Calu3 (cell line): Measurements from ENCODE around the gene KCNH1. TPM values are rescaled to one million over a fixed set of nuclear protein-coding genes. Genes with fewer than 3 reads are reported as not detected.

Source experiments
- BruUV-seq: library from RNA; stranded (reverse); fragments of 400-500 nt; replicated peaks from 2 replicates; lab custom pipeline; 2021; lab: Mats Ljungman, UMichigan
- CTCF ChIA-PET: fragments of 300-600 bp; sonication (Branson Sonifier 250); formaldehyde crosslinking; loops from one replicate; lab custom pipeline; 2022; ENCODE audit warnings: antibody characterized with exemption; lab: Charles Lee
- DNase-seq: peaks from one replicate; pipeline ENCODE4 v3.0.0; 2022
- H3K27ac Mint-ChIP-seq: one replicate; pipeline ENCODE4 v1.8.0; 2022; ENCODE audit warnings: mixed read lengths; ENCODE audit not compliant: unreplicated experiment
- H3K27me3 Mint-ChIP-seq: one replicate; pipeline ENCODE4 v1.8.0; 2022; ENCODE audit warnings: mixed read lengths; ENCODE audit not compliant: unreplicated experiment
- H3K36me3 Mint-ChIP-seq: one replicate; pipeline ENCODE4 v1.8.0; 2022; ENCODE audit warnings: mild to moderate bottlenecking, moderate library complexity, mixed read lengths; ENCODE audit not compliant: insufficient read depth, unreplicated experiment
- H3K4me1 Mint-ChIP-seq: one replicate; pipeline ENCODE4 v1.8.0; 2022; ENCODE audit warnings: mild to moderate bottlenecking, low read depth, mixed read lengths; ENCODE audit not compliant: unreplicated experiment
- H3K4me3 Mint-ChIP-seq: one replicate; pipeline ENCODE4 v1.8.0; 2022; ENCODE audit warnings: mild to moderate bottlenecking, low read depth, moderate library complexity, mixed read lengths; ENCODE audit not compliant: unreplicated experiment
- H3K9me3 Mint-ChIP-seq: one replicate; pipeline ENCODE4 v1.8.0; 2022; ENCODE audit warnings: low read depth, mixed read lengths; ENCODE audit not compliant: unreplicated experiment
- intact Hi-C: fragments of 100-400 bp; cut with micrococcal nuclease; formaldehyde crosslinking; loops from one replicate; pipeline ENCODE4 v1.10.0; 2022; ENCODE audit not compliant: unreplicated experiment
- total RNA-seq: library from RNA; stranded (reverse); gene quantifications from 2 replicates; pipeline ENCODE4 v1.2.3, GENCODE V29; 2022
- TF ChIP-seq, protein P1 (sequence below): fragments of 200-600 bp; IDR thresholded peaks from one replicate; pipeline ENCODE4 v1.8.0; 2022; ENCODE audit warnings: antibody characterized with exemption; ENCODE audit not compliant: unreplicated experiment

Gene KCNH1
- total RNA-seq, 1 experiment from 2014 or later, result not detected

GRCh38 chr1:211132721-211133392 lies 1.1 kb downstream of the KCNH1 start:
- Mint-ChIP-seq H3K36me3 (no peaks in the 10 kb centered on the region), H3K4me3 (no peak overlapping the region), H3K27me3 (peaks cover 81% of the 10 kb centered on the region), H3K27ac (no peak overlapping the region), H3K9me3 (no peaks in the 10 kb centered on the region), H3K4me1 (no peaks in the 10 kb centered on the region)
- BruUV-seq, result no TSS peak
- TF ChIP-seq, protein P1, sequence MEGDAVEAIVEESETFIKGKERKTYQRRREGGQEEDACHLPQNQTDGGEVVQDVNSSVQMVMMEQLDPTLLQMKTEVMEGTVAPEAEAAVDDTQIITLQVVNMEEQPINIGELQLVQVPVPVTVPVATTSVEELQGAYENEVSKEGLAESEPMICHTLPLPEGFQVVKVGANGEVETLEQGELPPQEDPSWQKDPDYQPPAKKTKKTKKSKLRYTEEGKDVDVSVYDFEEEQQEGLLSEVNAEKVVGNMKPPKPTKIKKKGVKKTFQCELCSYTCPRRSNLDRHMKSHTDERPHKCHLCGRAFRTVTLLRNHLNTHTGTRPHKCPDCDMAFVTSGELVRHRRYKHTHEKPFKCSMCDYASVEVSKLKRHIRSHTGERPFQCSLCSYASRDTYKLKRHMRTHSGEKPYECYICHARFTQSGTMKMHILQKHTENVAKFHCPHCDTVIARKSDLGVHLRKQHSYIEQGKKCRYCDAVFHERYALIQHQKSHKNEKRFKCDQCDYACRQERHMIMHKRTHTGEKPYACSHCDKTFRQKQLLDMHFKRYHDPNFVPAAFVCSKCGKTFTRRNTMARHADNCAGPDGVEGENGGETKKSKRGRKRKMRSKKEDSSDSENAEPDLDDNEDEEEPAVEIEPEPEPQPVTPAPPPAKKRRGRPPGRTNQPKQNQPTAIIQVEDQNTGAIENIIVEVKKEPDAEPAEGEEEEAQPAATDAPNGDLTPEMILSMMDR, result no peak
- no peak for DNase-seq
- intact Hi-C loops, result loop anchor here (5.0 to 10.0 kb wide), 3 partner anchors 308 to 421 kb away; no protein-coding TSS in a partner anchor
- CTCF ChIA-PET, result interaction anchor here (0.6 to 3.0 kb wide), 5 partner anchors 30 to 724 kb away, joined by 3 to 43 read pairs (median 5); no protein-coding TSS in a partner anchor

- CTCF ChIA-PET, result no interaction called here
- Mint-ChIP-seq H3K27me3 (peaks cover 53% of the 10 kb centered on the region), H3K9me3 (no peaks in the 10 kb centered on the region), H3K4me1 (no peaks in the 10 kb centered on the region), H3K27ac (no peak overlapping the region), H3K36me3 (no peaks in the 10 kb centered on the region), H3K4me3 (no peak overlapping the region)
- intact Hi-C loops, result loop anchor here (5.0 to 10.0 kb wide), 3 partner anchors 305 to 417 kb away; no protein-coding TSS in a partner anchor
- no peak for DNase-seq
- TF ChIP-seq, protein P1, result no peak
- BruUV-seq, result no TSS peak
Observed at GRCh38 chr1:211129776-211130175, 4.2 kb downstream of the KCNH1 start.

DNA sequence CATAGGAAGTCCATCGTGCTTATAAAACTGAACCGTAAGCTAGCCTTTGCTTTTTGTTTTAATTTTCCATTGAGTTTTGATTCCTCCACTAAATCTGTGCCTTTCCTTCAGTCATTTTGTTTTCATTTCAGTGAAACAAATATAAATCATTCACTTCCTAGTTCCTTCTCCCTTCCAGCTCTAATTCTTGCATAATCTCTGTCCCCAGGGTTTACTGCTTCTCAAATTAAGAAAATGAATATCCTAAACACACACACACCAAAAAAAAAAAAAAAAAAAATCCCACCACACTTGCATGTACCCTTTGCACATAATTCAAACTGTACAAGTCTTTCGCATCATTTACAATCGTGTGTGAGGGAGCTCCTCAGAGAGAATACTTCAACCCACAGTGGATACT lies 6.8 kb downstream of the KCNH1 start:
- H3K27me3 Mint-ChIP-seq, result peaks cover 39% of the 10 kb centered on the region
- TF ChIP-seq, protein P1, result no peak
- no peak for DNase-seq
- intact Hi-C loops, result no loop called here
- no peak overlapping the region for H3K27ac Mint-ChIP-seq
- H3K4me3 Mint-ChIP-seq, result no peak overlapping the region
- CTCF ChIA-PET, result interaction anchor here (0.5 to 0.7 kb wide), 3 partner anchors 174 to 753 kb away, joined by 3 read pairs; no protein-coding TSS in a partner anchor
- H3K9me3 Mint-ChIP-seq, result no peaks in the 10 kb centered on the region
- H3K36me3 Mint-ChIP-seq, result no peaks in the 10 kb centered on the region
- peaks cover 12% of the 10 kb centered on the region for H3K4me1 Mint-ChIP-seq
- no TSS peak for BruUV-seq

- no TSS peak for BruUV-seq
Observed at GRCh38 chr1:211126622-211127021, 7.3 kb downstream of the KCNH1 start.

More at GRCh38 chr1:211126622-211127021, 7.3 kb downstream of the KCNH1 start:
- no peak for DNase-seq
- Mint-ChIP-seq H3K9me3 (no peaks in the 10 kb centered on the region), H3K27me3 (peaks cover 33% of the 10 kb centered on the region), H3K4me1 (peaks cover 12% of the 10 kb centered on the region), H3K36me3 (no peaks in the 10 kb centered on the region), H3K27ac (no peak overlapping the region), H3K4me3 (no peak overlapping the region)
- CTCF ChIA-PET, result interaction anchor here (0.6 to 0.7 kb wide), 2 partner anchors 174 to 616 kb away, joined by 3 read pairs; no protein-coding TSS in a partner anchor
- TF ChIP-seq, protein P1, result no peak
- intact Hi-C loops, result no loop called here
